Skin epidermis (tissue), 12 donors: ENCODE results near the gene RPL37A.
A peak's percentile ranks its signal among the peaks of the same experiment; 100 is the strongest.

Experiments used
- H3K27ac ChIP-seq, 21 experiments: fragments of 200-600 bp; sonication (generic) in 11 of 21; one replicate each; pipeline ENCODE4 v1.5.0; 2020; ENCODE audit warnings: mild to moderate bottlenecking in 3 of 21, inconsistent platforms in 2 of 21, moderate library complexity in 2 of 21
- H3K4me3 ChIP-seq, 7 experiments: fragments of 200-600 bp; sonication (generic) in 2 of 7; one replicate each; pipeline ENCODE4 v1.5.0; 2020; ENCODE audit warnings: inconsistent platforms in 2 of 7, mild to moderate bottlenecking in 2 of 7, moderate library complexity in 1 of 7

The RPL37A gene

DNA sequence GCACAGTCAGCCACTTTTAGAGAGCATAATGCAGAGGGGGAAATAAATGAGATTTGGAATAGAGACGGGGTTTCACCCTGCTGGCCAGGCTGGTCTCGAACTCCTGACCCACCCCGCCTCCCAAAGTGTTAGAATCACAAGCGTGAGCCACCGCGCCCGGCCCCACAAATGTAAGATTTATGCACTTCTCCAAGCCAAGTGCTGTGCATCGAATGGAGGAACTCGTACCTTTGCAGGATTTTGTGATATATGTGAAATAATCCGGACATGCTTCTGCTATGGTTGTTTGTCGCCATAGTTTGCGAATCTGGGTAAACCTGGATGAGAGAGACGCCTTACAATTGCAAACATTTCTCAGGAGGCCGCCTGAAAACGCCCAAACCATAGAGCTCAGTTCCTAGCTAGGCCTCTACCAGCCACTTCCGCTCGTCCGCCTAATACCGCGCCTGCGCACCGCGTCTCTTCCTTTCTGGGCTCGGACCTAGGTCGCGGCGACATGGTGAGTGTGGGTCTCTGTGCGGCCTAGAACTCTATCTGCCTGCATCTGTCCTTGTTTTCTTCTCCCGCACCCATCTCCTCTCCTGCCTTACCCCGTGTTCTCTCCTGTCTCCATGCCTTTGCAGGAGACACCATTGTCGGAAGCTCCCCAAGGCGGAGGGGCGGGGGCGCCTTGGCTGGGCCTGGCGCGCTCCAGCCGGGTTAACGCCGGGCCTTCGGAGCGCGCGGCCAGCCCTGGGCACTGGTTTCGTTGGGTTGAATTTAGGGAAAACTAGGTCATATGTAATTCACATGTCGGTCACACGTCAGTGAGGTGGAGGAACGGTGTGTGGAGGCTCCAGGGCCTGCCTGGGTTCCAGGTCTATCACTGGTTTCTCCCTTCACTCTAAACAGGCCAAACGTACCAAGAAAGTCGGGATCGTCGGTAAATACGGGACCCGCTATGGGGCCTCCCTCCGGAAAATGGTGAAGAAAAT is at the start of gene RPL37A:
Gene RPL37A, plus strand, starts transcription at position 466 of the 974 bp plus-strand sequence. Its CDS starts 31 bp downstream, at position 497.
- Histone ChIP-seq H3K4me3 (peak within 1 kb of the TSS; percentile 68 to 97 (median 86)), H3K27ac (peak within 1 kb of the TSS; percentile 80 to 99 (median 89))

DNA sequence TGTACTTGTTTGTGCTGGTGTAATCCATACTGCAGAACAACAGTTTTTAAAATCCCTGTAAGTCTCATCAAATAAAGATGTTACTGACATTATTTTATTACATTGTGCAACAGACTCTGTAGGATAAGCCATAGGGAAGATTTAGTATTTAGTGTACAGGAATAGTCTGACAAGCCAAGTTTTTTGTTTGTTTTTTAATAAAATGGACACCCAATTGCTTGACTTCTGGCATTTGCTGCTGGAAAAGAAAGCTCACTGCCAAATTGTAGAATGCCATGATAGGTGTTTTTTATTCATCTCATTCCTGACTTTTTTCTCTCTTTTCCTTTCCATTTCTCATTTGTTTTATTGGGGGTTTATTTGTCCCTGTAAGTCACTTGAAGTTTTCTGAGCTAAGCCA is 48.3 kb upstream of the RPL37A start:
- no peak overlapping the region for H3K4me3 ChIP-seq
- H3K27ac ChIP-seq: no peak overlapping the region

DNA sequence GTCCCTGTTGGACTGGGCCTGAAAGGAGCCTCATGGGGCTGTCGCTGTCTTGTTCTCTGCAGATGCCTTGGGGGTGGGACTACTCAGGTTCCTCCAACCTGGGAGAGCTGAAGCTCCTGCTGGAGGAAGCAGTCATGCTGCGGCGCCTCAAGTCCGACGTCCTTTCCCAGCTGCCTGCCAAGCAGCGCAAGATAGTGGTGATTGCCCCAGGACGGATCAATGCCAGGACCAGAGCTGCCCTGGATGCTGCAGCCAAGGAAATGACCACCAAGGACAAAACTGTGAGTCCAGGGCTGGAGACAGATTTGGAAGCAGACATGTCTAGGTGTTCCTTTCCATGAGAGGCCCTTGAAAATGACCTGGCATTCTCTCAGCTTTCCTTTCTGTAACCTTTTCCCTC is 47.9 kb upstream of the RPL37A start:
- no peak overlapping the region for H3K27ac ChIP-seq
- no peak overlapping the region for H3K4me3 ChIP-seq

DNA sequence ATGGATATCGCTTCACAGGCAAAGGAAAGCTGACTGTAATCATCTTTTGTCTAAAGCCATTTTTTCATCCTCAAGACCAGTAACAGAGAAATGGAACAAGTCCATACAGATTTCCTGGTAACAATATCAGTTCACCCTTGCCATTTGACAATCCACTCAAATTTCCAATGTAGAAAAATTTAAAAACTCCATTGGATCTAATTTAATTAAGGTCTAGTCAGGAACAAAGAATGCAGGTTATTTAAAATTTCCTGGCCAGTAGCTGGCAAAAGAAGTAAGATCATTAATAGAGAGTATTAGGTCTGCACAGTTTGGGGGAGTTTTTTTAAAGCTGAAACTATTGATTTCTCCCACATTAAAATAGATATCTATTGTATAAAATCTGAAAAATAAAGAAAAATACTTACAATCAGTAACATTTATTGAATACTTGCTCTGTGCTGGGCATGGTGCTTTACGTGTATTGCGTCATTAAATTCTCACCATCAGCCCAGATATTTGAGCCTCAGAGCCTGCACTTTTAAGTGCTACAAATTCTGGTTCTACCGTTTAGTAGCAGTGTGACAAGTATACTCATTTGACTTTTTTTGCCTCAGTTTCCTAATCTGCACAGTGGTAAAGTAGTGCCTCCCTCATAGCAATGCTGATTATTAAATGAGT is 44.6 kb upstream of the RPL37A start:
- no peak overlapping the region for H3K27ac ChIP-seq
- no peak overlapping the region for H3K4me3 ChIP-seq

DNA sequence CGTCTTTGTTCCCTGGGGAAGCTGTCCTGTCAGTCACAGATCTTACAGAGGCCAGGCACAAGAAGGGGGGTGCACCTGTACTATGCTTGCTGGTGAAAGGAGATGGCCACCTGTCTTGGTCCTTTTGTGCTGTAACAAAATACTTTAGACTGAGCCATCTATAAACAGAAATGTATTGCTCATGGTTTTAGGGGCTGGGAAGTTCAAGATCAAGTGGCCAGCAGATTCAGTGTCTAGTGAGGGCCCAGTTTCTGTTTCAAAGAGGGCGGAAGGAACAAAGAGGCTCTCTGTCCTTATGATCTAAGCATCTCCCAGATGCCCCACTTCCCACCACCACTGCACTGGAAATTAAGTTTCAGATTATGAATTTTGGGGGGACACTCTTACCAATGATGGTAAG is 35.5 kb upstream of the RPL37A start:
- H3K4me3 ChIP-seq: no peak overlapping the region
- H3K27ac ChIP-seq: no peak overlapping the region

DNA sequence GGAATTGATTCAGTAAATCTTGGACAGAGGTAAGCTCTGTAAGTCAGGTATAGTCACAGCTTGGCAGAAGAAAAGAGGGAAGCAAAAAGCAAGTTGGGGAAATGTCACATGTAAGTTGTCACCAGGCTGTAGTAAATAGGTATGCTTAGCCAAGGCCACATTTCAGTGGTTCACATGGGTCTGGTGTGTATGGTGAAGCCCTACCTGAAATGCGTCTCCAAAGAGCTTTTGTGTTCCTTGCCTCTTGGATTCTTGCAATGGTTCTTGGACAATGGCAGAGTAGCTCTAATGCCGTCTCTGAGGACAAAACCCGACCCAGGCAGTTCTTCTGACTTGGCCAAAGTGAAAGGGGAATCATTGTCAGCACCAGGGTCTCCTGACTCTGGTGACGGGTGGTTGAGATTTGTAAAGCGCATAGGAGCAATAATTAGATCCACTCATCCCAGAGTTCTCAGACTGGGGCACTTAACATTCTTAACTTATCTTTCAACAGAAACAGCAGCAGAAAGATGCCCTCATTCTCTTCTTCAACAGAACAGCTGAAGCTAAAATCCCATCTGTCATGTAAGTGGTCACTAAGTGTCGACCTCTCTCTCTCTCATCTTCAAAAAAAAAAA is 34.4 kb upstream of the RPL37A start:
- no peak overlapping the region for H3K27ac ChIP-seq
- H3K4me3 ChIP-seq: no peak overlapping the region

DNA sequence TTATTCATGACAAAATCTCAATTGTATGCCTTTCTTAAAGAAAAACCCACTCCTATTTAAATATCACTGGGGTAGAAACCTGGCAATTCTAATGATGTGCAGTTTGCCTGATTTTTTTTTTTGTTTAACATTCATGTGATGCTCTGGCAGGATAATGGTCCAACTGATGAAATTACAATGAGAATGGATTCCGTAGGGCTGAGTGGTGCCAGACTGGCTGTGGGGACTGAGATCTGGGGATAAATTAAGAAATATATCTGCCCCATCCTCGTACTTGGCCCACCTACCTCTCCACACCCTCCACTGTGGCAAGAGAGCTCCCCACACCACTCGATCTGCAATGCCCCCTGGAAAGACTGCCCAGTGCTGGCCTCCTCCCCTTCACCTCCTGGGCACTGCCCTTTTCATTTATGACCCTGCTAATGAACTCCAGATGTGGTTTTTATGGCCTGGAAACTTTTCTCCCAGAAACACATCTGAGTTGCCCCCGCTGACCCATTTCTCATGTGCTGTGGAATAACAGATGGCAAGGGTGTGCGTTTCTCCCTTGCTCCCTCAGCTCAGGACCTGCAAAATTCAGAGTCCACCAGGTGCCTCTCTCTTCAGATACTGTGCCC is 33.0 kb upstream of the RPL37A start:
- H3K27ac ChIP-seq: no peak overlapping the region

DNA sequence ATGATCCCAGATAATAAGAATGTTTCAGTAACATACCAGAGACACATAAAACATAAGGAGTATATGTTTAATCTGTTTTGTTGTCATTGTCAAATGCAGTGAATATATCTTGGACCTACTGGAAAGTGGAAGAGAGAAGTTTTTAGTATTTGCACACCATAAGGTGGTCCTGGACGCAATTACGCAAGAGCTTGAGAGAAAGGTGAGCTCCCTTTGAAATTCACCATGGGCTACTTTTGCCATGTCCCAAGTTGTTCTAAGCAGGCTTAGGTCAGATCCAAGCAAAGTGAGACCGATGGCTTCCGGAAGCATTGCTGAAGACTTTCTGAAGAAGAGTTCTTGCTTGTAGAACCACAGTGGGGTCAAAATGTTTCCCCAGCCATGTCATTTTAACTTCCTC is 30.8 kb upstream of the RPL37A start:
- H3K27ac ChIP-seq: no peak overlapping the region
- no peak overlapping the region for H3K4me3 ChIP-seq

More for the DNA sequence above, 33.0 kb upstream of the RPL37A start:
- H3K4me3 ChIP-seq: no peak overlapping the region

DNA sequence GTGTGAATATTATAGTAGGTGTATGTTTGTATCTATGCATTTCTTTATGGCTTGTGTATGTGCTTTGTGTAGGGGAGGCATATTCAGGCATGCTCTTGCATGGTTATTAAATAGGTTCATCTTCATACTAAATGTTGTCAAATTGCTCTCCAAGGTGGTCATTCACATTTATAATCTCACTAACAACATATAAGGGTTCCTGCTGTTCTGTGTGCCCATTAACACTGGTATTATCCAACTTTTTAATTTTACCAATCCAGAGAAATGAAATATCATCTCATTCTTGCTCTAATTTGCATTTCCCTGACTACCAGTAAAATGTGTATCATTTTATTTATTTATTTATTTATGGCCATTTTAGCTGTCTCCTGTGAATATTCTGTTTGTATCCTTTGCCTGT is 29.0 kb upstream of the RPL37A start:
- Histone ChIP-seq H3K27ac (no peak overlapping the region), H3K4me3 (no peak overlapping the region)

DNA sequence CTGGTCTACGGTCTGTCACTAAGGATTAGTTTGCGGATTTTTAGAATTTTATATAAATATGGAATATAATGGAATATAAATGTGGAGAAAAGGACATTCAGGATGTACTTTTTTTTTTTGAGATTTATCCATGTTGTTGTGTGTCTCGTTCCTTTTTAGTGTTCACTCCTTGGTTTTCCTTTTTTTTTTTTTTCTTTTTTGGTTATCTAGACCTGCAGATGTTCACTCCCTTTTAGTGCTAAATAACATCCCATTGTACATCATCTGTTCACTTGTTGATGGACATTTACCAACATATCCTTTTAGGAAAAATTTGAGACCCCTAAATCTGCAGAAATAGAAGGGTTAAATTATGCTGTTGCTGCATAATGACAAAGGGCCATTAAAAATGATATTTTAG is 25.5 kb upstream of the RPL37A start:
- Histone ChIP-seq H3K27ac (no peak overlapping the region), H3K4me3 (no peak overlapping the region)

DNA sequence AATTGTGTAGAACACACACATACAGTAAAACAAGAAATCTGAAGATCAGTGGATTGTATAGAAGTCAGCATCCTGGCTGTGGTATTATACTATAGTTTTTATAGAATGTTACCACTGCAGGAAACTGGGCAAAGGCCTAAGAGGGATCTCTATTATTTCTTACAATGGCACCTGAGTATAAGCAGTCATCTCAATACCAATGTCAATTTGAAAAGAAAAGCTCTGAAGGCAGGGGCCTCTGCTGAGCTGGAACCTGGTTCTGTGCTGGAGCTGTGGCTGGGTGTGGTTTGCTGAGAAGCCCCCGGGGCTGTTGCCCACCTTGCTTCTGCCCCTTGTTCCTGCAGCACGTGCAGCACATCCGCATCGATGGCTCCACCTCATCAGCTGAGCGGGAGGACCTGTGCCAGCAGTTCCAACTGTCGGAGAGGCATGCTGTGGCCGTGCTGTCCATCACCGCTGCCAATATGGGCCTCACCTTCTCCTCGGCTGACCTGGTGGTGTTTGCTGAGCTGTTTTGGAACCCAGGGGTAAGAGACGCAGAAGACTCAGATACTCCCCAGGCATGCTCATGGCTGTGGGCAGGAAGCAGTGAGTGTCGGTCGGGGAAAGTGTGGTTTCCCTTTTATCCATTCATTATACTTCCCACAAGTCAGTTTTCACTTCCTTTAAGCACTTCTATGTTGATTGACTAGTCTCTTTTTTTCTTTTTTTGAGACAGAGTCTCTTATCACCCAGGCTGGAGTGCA is 23.5 kb upstream of the RPL37A start:
- peak overlapping the region in 1 of 21 experiments; percentile 7 for H3K27ac ChIP-seq
- no peak overlapping the region for H3K4me3 ChIP-seq

DNA sequence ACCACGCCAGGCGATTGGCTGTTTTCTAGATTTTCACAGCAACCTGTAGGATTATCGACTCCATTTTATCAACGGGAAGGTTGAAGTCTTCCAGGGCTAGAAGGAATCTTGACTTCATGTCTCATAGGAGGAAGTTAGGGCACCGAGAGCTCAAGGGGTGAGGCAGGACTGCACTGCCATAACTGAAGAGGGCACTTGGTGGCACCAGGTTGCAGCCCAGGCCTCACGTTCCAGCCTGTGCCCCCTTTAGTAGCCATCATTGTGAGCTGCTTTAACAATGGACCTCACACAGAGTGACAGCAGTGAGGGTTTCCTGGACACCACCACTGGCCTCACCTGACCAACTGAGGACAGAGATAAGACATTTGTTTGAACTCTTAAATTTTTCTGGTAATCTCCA is 22.9 kb upstream of the RPL37A start:
- Histone ChIP-seq H3K4me3 (no peak overlapping the region), H3K27ac (peak overlapping the region in 1 of 21 experiments; percentile 7)

DNA sequence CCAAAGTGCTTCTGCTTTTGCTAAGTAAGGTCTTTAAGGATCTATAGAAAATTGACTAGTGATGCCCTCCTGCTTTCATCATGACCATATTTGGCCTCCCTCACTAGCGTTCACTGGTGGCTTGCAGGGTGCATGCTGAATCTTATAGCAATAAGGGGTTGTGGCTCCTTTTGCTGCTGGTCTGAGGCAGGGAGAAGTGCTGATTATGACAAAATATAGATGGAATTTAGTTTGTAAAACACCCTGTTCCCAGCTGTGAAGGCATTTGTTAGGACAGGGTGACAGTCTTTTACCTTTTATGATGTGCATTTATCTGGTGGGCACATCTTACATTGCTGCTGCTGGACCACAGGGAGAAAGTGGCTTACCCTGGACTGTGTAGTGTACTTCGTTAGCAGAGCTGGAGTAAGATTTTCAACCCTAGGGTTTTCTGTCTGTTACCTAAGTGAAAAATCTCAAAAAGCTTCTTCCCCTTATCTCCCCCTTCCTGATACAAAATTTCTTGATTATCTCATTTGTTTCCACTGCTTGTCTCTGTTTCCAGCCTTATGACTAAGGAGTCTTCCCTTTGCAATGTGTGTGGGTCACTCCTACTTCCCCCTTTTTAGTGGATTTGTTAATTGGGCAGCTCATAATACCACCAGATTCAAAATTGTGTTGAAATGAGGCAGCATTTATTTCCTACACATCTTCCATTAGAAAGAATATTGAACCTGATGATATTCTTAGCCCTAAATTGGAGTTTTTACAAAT is 21.2 kb upstream of the RPL37A start:
- Histone ChIP-seq H3K4me3 (no peak overlapping the region), H3K27ac (no peak overlapping the region)

DNA sequence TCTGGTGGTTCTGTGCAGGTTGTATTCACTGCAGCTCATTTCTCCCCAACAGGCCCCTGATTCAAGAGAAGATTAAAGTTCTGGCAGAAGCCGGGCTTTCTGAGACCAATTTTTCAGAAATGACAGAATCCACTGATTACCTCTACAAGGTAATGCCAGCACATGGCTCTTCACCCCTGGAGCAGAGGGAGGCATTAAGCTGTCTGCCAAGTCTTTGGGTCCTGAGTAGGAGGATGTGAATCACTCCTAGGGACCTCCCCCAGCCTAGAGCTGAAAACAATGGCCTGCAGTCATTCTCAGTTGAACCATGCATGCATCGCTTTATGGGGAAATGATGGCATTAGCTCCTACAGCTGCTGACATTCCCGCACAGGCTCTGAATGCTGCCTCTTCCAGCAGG is 20.5 kb upstream of the RPL37A start:
- Histone ChIP-seq H3K4me3 (no peak overlapping the region), H3K27ac (no peak overlapping the region)

DNA sequence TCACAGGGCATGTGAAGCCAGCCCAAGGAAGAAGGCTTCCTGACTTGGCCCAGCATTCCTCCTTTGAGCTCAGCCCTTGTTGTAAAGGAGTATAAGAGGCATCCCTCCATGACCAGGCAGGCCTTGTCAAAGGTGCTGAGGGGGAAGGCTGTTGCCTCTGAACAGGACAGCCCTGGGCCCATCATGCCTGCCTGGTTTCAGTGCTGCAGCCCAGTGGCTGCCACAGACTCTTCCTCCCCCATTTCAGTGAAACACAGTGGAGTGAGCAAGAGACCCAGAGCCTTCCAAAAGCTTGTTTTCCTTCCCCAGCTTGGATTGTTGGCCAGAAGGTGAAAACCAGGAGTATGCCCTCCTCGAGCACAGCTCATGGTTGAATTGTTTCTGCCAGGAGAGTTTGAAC is 19.9 kb upstream of the RPL37A start:
- peak overlapping the region in 5 of 21 experiments; percentile 18 to 46 (median 26) for H3K27ac ChIP-seq
- H3K4me3 ChIP-seq: no peak overlapping the region

DNA sequence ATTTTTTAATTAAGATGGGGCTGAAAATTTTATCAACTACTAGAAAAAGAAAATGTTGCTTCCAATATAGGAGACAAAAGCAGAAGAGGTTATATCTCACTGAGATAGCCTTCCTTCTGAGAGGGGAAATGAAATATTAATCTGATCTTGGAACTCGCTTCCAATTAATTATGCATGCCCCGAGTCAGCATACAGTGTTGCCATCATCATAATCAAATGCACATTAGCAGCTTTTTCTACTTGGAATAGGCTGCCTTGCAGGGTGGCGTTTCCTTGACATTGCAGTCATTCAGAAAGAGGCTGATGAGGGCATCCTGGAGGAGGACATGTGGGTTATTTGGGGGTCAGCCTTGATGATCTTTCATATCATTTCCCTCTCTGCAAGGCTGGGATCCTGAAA is 18.4 kb upstream of the RPL37A start:
- Histone ChIP-seq H3K27ac (no peak overlapping the region), H3K4me3 (no peak overlapping the region)

DNA sequence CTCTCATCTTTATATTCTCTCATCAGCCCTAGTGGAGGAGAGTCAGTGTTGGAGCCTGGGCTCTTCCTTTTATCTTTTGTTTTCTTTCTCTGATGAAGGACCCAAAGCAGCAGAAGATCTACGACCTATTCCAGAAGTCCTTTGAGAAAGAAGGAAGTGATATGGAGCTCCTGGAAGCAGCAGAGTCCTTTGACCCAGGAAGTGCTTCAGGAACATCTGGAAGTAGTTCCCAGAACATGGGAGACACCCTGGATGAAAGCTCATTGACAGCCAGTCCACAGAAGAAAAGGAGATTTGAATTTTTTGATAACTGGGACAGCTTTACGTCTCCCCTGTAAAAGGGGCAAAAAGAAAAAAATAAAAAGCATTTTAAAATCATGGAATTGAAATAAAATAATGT is 16.0 kb upstream of the RPL37A start:
- no peak overlapping the region for H3K27ac ChIP-seq
- H3K4me3 ChIP-seq: no peak overlapping the region

DNA sequence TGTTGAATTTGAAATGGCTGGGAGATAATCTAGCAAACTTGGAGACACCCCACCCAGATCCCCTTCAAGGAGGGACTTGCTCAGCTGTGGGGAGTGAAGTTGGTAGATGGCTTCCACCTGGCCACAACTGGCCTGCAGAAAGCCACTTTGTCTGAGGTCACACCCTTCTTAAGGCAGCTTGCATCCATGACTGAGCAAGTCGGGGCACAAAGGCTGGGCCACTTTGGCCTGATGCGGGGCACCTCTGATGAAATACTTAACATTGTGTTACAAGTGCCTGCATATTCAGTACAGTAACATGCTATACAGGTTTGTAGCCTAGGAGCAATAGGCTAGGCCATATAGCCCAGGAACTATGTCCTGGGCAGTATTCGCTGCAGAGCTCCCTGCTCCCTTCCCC is 13.4 kb upstream of the RPL37A start:
- peak overlapping the region in 3 of 21 experiments; percentile 1 to 16 (median 9) for H3K27ac ChIP-seq

DNA sequence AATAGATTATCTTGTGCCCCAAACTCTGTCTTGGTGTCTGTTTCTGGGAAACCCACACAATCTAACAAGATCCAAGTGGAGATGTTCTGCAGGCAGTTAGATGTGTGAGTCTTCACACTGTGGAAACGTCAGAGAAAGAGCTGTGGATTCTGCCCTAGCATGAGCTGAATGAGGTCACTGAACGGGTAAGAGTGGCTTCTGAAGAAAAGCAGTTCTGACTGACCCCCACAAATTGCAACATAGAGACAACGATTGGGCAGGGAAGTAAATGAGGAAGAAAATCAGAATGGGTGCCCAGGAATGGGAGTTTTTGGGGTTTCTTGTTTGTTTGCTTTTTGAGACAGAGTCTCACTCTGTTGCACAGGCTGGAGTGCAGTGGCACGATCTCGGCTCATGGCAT is 12.9 kb upstream of the RPL37A start:
- Histone ChIP-seq H3K27ac (peak overlapping the region in 3 of 21 experiments; percentile 1 to 16 (median 9)), H3K4me3 (no peak overlapping the region)

More for the DNA sequence above, 13.4 kb upstream of the RPL37A start:
- no peak overlapping the region for H3K4me3 ChIP-seq
